DMS 273 (cell line): ENCODE results near the gene TEX29.

Source experiments
- DNase-seq: peaks from one replicate; lab custom pipeline; 2025; ENCODE audit not compliant: unreplicated experiment; lab: John Stamatoyannopoulos, UW

The TEX29 gene

DNA sequence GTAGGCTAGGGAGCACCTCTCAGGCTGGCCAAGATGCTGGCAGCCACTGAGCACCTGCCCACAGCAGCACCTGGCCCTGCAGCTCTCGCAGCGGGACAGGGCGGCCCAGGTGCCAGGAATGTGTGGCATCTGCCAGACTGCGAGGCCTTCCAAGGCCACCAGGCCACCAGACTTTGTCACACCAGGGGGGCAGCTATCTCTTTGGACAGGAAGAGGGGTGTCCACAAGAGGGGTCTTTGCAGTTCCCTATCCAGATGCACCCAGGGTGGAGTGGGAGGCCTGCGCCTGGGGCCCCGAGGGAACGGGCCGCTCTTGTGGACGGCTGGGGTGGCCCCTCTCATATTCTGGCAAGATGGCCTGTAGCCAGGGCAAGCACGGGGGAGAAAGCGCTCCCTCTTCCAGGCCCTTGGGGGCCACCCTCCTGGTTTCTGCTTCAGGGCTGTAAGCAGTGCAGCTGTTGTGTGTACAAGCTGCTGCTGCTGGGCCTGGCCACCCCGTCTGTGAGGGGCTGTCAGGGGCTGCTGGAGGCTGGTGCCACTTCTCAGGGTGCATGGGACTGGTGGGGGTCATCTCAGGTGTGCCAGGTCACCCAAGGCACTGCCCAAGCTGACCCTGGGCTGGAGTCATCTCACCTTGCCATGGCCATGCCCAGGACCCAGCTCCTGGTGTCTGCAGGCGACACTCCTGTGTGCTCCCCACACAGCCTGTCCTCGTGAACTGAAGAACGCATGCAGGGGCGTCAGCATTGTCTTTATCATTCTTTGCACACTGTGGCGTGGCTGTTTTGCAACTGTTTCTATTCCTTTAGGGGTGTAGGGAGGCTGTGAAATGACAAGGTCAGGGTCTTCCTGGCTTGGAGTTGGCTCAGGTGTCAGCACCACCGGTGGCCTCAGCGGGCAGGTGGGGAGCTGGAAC is 1.8 kb downstream of the TEX29 start:
- no peak for DNase-seq

DNA sequence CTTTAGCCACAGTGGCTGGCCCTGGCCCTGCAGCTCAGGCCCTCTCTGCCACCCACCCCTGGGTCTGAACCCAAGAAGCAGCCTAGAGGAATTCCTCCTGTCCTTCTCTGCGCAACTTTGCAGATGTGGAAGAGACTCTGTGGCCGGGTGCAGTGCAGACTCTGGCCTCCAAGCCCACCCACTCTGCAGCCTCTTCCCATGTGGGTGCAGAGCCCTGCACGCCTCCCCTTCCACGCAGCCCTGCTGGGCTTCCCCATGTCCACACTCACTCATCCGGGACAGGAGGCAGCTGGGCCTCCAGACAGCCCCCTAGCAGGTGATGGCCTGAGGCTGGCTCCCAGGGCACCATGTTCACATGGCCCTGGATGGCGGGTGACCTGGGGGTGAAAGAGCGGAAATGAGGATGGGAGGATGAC is 2.5 kb downstream of the TEX29 start:
- DNase-seq = no peak

DNA sequence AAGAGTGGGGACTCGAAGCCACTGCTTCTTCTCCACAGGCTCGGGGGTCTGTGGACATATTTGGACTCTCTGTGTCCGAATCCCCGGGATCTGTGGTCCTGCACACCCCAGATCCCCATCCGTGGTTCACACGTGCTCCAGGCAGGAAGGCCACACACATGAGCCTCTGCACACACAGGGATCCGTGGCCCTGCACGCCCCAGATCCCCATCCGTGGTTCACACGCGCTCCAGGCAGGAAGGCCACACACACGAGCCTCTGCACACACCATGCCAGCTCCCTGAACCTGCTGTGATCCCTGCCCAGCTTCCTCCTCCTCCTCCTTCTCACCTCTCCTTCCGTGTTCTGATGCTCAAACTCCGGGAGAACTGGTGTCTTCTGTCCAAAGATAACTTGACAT is 3.1 kb downstream of the TEX29 start:
- DNase-seq = no peak

DNA sequence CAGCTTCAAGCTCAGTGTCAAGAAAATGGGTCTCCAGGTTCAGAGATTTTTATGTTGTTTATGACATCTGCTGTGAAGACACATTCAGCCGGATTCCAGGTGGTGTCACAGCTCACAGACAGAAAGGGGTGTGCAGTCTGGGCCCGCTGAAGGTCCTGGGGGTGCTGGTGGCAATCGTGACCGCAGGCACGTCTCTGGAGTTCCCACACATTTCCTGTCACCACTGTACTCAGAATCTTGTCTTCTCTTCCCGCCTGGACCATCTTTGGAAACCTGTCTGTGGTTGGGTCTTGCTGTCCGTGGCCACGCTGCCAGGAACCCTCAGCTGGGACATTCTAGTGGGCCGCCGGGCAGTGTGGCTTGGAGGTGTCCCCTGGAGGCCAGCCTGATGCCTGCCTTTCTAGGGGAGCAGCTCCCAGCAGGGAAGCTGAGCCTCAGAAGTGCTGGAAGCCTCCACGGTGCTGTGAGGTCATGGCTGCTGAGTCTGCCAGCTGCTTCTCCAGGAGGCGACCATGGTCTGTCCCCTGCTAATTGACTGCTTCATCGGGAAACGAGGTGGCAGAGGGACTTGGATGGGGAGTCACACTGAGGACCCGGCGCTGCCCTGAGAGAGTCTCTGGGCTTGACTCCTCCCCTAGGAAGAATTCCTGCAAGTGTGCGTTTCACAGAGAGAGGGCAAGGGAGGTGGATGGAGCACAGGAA is 3.7 kb downstream of the TEX29 start:
- no peak for DNase-seq

DNA sequence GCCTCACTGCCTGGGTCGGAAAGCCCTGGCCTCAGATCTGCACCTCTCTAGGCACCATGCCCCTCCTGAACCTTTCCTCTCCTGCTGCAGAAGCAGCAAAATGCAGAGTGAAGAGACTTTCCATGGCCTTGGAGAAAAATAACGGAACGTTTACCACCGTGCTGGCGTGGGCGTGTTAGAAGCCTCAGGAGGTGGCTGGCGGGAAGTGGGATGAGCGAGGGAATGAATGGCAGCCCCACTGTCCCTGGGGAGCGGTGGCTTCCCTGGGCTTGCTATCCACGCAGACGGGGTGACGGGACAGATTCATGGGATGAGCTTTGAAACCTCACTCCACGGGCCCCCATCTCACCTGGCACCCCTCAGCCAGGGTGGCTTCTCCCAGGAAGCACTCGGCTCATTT is 4.3 kb downstream of the TEX29 start:
- DNase-seq = no peak

DNA sequence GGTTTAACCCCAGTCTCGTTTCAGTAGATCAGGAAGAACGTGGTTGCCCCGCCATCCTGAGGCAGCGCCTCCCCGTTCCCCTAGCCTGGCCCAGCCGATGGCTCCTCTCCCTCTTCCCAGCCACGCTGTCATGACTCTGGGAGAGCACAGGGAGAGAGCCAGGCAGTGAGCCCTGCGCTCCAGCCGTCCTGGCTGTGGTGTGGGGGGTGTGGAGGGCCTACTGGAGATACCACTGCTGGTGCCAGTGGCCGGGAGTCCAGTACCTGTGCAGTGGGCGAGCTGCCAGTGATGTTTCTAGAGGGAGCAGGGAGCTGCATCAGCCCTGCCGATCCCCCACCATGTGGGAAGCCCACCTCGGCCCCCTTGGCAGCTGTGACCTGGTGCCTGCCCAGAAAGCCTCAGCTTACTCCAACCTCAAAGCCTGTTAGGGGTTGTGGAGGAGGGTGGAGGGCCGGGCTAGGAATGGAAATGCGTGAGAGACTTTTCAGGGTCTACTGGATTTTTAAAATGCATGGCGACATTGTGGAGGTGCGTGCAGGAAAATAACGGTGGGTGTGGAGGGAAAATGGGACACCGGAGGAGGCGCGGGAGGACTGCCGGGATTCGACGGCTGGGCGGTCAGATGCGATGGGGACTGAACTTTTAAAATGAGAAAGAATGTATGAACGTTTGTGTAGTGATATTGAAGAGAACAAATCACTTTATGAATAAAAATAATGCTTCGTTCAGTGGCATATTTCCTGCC is 4.9 kb downstream of the TEX29 start:
- DNase-seq = no peak

DNA sequence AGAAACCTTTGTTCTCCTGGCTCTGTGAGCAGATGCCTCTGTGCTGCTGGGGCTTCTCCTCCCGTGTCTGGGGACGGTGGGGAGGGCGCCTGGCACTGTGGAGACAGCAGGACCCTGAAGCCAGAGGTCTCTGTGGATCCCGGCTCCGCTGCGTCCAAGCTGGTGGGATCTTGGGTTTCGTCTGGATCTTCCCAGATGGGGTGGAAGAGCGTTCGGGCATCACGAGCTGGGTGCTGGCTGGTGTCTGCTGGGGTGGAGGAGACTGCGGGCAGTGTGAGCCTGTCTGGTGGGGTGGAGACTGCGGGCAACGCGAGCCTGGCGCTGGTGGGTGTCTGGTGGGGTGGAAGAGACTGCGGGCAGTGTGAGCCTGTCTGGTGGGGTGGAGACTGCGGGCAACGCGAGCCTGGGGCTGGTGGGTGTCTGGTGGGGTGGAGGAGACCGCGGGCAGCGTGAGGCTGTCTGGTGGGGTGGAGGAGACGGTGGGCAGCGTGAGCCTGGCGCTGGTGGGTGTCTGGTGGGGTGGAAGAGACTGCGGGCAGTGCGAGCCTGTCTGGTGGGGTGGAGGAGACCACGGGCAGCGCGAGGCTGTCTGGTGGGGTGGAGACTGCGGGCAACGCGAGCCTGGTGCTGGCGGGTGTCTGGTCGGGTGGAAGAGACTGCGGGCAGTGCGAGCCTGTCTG is 5.6 kb downstream of the TEX29 start:
- no peak for DNase-seq

DNA sequence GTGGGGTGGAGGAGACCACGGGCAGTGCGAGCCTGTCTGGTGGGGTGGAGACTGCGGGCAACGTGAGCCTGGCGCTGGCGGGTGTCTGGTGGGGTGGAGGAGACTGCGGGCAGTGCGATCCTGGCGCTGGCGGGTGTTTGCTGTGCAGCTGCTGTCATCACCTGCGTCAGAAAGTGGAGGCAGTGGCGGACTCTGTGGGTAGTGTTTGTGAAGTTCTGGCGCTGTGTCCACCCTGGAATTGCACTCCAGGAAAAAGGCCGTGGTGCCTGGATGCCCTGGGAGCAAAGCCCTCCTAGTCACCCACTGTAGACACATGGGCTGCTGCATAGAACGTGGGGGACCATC is 6.2 kb downstream of the TEX29 start:
- DNase-seq = no peak

DNA sequence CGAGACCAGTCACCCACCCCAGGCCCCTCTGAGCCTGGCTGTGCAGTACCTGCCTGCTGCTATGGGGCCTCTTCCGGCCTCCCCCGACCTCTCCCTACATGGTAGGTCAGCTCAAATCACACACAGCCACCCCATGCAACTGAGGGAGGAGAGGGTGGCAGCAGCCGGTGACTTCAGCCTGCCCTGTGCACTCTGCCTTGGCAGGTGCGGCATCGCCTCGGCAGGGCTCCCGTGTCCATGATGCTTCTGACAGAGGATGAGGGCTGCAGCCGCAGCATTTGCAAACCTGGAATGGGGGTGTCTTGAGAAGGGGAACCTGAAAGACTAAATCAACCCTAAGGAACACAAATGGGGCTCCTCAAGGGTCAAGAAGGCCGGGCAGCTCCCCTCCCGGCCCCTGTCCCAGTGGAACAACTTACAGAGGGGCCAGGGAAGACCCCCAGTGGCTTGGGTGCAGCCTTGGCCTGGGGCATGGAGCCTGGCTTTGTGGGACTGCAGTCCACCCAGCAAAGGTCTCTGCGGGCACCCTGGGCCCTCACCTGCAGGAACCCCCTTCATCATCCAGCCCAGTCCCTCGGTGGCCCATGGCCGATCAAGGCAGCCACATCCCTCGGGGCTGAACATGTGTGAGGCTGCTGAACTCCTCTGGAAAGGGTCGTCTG is 6.7 kb downstream of the TEX29 start:
- no peak for DNase-seq

DNA sequence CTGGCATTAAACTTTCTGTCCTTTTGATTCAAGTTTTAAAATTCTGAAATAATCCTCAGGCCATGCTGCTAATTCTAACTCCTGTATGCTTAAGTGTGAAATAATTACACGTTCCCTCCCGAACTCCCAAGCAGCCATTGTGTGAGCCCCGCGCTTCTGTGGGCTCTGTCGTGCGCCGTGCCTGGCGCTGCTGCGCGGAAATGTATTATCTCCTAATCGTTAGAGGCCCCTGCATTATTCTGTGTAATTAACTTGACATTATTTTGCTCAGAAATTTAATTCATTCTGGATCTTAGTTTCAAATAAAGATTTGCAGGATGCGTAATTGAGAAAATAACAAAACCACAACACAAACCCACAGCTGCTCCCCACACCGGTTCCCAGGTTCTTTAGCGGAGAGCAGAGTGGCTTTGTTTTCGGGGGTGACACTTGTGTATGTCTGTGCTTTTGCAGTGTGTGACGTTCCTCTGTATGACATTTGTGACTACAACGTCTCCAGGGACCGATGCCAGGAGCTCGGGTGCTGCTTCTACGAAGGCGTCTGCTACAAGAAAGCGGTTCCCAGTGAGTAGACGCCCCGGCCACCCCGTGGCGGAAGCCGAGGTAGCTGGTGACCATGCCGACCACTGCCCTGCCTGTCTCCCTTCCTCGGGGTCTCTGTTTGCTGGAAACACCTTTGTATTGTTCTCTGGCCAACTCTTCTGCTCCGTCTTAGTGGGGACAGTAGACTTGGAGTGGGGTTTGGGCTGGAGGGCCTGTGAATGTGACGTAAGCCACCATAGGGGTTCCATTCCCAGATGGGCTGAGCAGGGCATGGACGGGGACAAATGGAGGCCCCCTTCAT is 7.5 kb downstream of the TEX29 start:
- DNase-seq = no peak

DNA sequence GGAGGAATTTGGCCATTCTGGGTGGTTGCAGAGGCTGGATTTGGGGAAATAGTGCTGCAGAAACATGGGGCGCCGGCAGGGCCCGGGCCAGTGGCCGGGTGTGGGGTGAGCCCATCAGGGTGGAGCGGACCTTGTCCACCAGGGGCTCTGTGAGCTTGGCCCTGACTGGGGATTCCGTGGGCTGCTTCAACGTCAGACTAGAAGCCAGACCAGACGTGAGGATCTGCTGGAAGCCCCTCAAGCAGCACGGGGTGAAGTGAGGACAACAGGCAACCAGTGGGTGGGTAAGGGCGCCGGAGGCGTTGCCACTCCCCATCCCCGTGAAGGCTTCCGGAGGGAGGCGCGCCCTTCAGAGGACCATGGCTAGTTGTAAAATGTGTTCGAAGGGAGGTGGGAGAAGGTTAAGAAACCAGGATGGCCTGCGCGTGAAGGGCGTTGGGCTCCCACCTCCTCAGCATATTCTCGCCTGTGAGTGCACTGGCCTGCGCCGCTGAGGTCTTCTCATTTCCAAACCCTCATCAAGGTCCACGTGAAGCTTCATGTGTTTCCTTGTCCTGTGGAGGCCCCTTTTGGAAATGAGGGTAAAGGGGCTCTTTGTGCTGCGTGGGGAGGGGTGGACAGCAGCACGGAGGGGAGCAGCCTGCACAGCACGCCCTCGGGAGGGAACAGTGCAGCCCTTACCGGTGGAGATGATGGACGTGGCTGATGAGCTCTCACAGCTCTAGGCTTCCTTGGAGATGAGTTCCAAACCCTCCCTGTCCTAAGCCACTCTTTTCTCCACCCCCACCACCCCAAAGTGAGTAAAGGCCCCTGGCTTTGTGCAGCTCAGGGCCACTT is 8.3 kb downstream of the TEX29 start:
- no peak for DNase-seq

DNA sequence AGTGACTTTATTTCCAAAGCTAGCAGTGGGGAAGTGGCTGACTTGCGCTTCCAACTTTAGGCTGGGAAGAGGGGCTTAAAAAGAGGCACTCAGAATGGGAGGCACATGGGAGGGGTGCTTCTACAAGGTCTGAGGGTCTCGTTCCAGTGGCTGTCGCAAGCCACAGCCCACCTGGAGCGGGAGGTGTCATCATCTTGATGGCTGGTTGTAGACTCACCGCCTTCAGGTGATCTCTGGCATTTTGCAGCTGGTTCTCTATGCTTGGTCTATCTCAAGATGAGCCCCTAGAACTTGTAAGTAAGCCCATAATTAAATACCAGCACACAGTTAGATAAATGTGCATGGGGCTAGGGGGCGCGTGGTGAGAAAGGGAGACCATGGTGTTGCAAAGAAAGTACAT is 9.2 kb downstream of the TEX29 start:
- no peak for DNase-seq

DNA sequence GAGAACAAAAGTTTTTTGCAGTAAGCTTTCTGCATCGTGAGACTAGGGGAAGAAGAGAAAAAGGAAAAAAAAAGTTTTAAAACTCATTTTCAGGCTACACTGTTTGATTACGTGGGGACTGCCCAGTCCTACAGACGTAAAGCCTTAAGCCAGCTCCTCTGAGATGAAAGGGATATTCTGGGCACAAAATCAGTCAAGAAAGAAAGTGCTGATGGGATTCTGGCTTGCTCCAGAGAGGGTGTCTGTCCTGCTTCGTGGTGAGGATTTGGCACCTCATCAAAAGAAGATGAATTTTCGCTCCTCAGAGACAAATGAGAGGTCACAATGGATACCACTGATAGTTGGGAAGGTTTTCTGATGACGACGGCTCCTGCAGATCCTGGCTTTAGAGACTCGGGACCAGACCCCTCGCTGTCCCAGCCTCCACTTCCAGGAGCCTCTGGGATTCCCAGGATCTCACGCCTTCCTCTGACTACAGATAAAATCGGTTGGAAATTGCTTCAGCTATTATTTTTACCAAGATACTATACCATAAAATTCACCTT is 9.7 kb downstream of the TEX29 start:
- no peak for DNase-seq

DNA sequence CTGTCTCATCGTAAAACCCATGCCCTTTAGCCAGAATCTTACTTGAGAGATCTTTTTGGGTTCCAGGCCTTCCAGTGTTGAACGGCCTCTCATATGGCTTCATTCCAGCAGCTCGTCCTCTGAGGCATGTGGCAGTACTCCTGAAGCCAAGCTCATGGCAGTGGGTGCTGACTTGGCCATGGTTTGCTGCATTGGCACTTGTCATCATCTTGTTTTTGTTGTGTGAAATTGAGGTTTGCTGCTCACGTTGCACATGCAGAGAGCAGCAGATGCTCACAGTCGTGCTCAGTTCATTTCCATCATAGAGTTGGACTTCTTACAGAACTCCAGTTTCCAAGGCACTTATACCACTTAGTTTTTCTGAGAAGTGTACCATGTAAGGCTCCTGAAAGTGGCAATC is 14.9 kb downstream of the TEX29 start:
- no peak for DNase-seq

DNA sequence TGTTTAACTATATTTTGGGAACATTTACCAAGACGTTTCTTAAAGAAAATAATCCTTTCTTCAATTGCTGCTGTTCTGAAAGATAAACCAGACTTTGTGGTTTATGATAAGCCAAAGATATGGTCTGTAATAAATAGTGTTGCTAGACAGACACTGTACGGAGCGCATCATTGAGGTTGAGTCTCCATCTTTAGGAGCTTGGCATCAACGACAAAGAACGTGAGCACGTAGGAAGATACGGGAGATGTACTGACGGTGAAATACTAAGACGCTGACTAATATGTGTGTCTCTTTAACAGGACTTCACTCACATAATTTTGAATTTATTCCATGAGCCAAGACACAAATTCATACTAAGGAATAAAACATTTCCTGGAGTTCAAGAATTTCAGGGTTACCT is 16.2 kb downstream of the TEX29 start:
- no peak for DNase-seq

DNA sequence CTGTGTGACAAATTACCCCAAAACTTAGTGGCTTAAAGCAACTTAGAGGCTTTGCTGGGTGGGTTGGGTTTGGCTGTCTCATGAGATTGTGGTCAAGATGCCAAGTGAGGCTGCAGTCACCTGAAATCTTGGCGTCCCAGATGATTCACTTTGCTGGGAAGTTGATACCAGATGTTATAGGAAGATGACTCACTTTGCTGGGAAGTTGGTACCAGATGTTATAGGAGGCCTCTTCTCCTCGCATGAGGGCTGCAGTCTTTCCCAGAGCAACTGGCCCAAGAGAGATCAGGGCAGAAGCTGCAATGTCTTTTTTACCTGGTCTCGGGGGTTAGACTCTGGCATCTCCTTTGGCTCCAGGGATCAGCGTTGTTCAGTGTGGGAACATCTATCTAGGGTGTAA is 16.8 kb downstream of the TEX29 start:
- DNase-seq = no peak

DNA sequence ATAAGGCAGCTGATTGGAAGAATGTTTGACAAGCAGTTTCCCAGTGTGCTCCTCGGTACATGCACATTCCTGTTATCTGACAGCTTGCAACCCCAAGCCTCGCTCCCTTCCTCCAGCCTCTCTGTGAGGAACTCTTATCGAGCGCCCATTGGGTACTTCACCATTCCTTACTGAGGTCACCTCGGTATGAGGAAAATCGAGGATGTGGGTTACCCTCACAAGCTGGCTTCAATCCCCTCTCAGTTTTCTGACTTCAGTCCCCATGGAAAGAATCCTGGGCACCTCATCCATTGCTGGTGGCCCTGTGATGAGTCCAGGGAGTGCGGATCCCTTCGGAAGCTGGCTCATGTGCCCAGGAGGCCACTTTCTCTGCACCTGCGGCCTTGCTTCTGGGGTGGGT is 17.3 kb downstream of the TEX29 start:
- DNase-seq = no peak

DNA sequence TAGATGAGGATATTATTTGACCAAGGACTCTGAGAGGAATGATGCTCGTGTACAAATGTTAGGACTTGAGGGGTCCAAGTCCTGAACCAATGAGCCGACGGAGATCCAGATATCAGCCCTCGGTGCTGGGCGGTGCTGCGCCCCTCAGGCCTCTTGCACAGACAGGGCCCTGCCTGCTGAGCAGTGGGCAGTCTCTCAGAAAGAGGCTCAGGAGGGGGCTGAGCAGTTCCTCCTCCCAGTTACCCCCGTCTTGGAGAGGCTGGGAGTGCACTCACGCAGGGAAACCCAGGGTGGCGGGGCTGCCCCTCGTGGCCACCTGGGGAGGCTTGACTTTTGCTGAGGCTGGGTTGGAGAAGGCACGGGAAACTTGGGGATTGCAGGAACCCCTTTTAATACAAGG is 18.4 kb downstream of the TEX29 start:
- no peak for DNase-seq
